ENCODE results near the gene WDR82. TPM values are rescaled to one million over a fixed set of nuclear protein-coding genes. Genes with fewer than 3 reads are reported as not detected.
"Not testable (repeated sequence)": the region's sequence is repeated elsewhere in the genome, so short reads cannot be mapped to it uniquely, and the experiment has no call there.

The WDR82 gene
- total RNA-seq, 1 donor from 2014 or later, result 96.8 TPM

- Mint-ChIP-seq H3K4me1 (ENCODE audit: unreplicated experiment) (peaks cover 36% of the 10 kb centered on the region), H3K9me3 (no peaks in the 10 kb centered on the region), H3K27ac (peak overlapping the region; percentile 50), H3K36me3 (peaks cover 36% of the 10 kb centered on the region), H3K4me3 (peak overlapping the region; percentile 58), H3K27me3 (no peaks in the 10 kb centered on the region)
- TF ChIP-seq CTCF (conservative IDR thresholded peaks at IDR 0.05), result no peak
- DNase-seq (ENCODE audit: extremely low spot score, unreplicated experiment), result no peak
These were observed 5.6 kb downstream of the WDR82 start for GRCh38 chr3:52272831-52273230.

- not testable (repeated sequence) for H3K27me3 Mint-ChIP-seq; DNase-seq (ENCODE audit: extremely low spot score, unreplicated experiment); H3K4me3 Mint-ChIP-seq; H3K27ac Mint-ChIP-seq; H3K9me3 Mint-ChIP-seq
- Mint-ChIP-seq H3K4me1 (ENCODE audit: unreplicated experiment) (peaks cover 36% of the 10 kb centered on the region), H3K36me3 (peaks cover 38% of the 10 kb centered on the region)
These were observed 6.3 kb downstream of the WDR82 start for GRCh38 chr3:52272172-52272571.

DNA sequence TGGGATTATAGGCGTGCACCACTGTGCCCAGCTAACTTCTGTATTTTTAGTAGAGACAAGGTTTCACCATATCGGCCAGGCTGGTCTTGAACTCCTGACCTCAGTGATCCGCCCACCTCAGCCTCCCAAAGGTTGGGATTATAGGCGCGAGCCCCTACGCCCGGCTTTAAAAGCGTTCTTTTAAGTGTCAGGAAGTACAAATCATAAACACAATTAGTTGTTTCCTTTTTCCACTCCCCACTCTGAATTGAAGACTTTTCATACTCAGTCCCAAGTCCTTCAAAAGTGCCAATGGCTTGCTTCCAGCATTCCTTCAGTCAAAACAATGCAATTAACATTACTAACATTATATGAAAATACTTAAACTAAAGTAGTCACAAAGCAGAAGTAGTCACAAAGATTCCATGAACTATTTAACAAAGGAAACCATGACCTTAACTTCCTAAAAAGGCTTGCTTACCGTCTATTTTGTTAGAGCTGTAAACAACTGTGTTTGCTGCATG is 8.1 kb downstream of the WDR82 start:
- no peak overlapping the region for H3K27ac Mint-ChIP-seq
- H3K27me3 Mint-ChIP-seq, result no peaks in the 10 kb centered on the region
- H3K4me3 Mint-ChIP-seq, result no peak overlapping the region
- no peak for DNase-seq (ENCODE audit: extremely low spot score, unreplicated experiment)
- TF ChIP-seq CTCF (conservative IDR thresholded peaks at IDR 0.05), result no peak
- H3K9me3 Mint-ChIP-seq, result no peaks in the 10 kb centered on the region
- peaks cover 30% of the 10 kb centered on the region for H3K4me1 Mint-ChIP-seq (ENCODE audit: unreplicated experiment)
- peaks cover 43% of the 10 kb centered on the region for H3K36me3 Mint-ChIP-seq

DNA sequence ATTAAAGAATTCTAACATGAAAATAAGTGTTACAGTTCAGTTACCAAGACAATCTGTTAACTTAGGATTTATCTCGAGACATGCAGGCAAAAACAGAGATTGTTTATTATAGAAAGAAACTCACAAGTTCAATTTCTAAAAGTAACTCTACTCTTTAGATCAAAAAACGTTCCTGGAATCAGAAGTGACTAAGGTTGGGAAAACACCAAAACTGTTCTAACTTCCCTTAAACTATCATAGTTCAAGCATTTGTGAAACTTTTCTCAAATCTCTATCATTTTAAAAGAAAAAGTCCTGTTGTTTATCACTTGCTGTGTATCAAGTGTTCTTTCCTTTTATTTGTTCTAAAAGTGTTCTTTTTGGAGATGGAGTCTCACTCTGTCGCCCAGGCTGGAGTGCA is 8.7 kb downstream of the WDR82 start:
- DNase-seq (ENCODE audit: extremely low spot score, unreplicated experiment), result no peak
- TF ChIP-seq CTCF (conservative IDR thresholded peaks at IDR 0.05), result no peak
- Mint-ChIP-seq H3K4me3 (no peak overlapping the region), H3K27ac (no peak overlapping the region), H3K4me1 (ENCODE audit: unreplicated experiment) (peaks cover 27% of the 10 kb centered on the region), H3K27me3 (no peaks in the 10 kb centered on the region), H3K9me3 (no peaks in the 10 kb centered on the region), H3K36me3 (peaks cover 41% of the 10 kb centered on the region)

DNA sequence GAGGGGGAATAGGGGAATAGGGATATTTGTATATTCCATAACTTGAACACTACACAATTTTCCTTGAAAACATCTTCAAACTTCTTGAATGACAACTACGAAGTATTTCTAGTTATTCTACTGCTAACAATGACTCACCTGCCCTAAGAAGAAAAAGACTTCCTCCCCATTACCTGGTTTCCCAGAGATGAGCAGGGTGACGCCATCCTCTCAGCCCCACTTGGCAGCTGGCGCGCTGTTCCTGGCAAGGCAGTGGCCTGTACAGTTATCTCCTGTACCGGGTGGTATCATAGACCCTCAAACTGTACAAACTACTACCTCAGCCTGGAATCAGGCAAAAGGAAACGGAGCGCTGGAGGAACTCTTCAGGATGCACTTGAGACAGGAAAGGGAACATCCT is 10.4 kb downstream of the WDR82 start:
- H3K4me1 Mint-ChIP-seq (ENCODE audit: unreplicated experiment), result peaks cover 27% of the 10 kb centered on the region
- no peak for TF ChIP-seq CTCF (conservative IDR thresholded peaks at IDR 0.05)
- peak overlapping the region; percentile 64 for H3K27ac Mint-ChIP-seq
- no peak overlapping the region for H3K4me3 Mint-ChIP-seq
- H3K9me3 Mint-ChIP-seq, result no peaks in the 10 kb centered on the region
- no peaks in the 10 kb centered on the region for H3K27me3 Mint-ChIP-seq
- no peak for DNase-seq (ENCODE audit: extremely low spot score, unreplicated experiment)
- peaks cover 40% of the 10 kb centered on the region for H3K36me3 Mint-ChIP-seq

- Mint-ChIP-seq H3K27me3 (no peaks in the 10 kb centered on the region), H3K4me1 (ENCODE audit: unreplicated experiment) (peaks cover 5% of the 10 kb centered on the region), H3K36me3 (peaks cover 46% of the 10 kb centered on the region), H3K9me3 (no peaks in the 10 kb centered on the region), H3K4me3 (no peak overlapping the region), H3K27ac (peak overlapping the region; percentile 72)
- no peak for DNase-seq (ENCODE audit: extremely low spot score, unreplicated experiment)
- TF ChIP-seq CTCF (conservative IDR thresholded peaks at IDR 0.05), result no peak
These were observed 13.1 kb downstream of the WDR82 start for GRCh38 chr3:52265387-52265786.

All from type B pancreatic cell (in vitro differentiated cells).